GM21723 (cell line): ENCODE results near the gene LBX2.

ENCODE experiments used
- ATAC-seq: cut with Tn5 transposase; IDR thresholded peaks from one replicate; pipeline ENCODE4 v1.9.1; 2021; ENCODE audit warnings: mild to moderate bottlenecking, moderate library complexity; ENCODE audit not compliant: unreplicated experiment

The LBX2 gene, protein sequence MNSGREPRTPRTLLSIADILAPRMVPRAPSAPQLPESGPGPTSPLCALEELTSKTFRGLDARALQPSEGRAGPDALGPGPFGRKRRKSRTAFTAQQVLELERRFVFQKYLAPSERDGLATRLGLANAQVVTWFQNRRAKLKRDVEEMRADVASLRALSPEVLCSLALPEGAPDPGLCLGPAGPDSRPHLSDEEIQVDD

DNA sequence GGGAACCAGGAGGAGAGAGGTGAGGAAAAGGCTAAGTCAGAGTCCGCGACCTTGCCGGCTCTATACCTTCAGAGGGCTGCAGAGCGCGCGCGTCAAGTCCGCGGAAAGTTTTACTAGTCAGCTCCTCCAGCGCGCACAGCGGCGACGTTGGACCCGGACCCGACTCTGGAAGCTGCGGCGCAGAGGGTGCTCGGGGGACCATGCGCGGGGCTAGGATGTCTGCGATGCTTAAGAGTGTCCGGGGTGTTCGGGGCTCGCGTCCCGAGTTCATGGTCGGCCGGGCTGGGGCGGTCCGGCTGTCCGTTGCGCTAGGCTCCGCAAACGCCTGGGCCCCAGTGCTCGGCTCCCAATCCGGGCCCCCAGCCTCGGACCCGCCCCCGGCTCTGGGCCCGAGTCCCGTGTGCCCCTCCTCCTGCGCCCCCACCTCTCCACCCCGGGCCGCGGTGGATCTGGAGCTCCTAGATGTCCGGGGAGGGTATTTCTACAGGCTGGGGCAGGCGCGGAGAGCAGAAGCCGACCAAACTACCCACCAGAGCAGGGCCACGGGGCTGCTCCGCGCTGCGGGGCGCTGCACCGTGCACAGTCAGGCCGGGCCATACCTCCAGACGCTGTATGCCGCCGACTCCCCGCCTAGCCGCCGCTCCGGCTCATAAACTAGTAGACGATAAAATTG is at the start of gene LBX2:
LBX2 (minus strand) TSS at position 337 of the 673 bp plus-strand sequence; CDS start at position 271, 66 bp downstream.
- no peak for ATAC-seq

DNA sequence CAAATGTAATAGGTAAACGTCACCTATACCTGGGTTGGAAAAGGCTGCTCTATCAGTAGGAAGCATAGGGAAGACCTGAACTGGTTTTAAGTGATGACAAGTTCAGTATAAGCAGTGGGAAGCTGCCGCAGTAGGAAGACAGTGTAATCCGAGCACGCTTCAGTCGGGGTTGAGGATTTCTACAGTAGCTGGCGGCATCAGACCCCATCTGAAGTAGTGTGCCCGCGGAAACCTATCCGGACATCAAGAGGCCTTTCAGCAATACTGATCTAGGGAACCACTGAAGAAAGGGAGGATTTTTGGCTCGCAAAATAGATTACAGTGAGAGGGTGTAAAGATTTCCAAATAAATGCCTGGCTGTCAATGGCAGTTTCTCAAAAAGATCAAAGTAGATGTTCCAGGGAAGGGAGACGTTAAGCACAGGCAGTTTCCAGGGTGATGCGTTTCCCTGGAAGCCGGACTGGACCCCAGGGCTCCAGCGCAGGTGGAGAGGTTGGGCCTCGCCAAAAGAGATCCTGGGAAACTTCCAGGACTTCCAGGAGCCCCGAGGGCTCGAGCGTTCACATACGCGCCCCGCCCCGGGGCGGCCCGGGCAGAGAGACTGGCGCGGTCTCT is 49.0 kb upstream of the LBX2 start:
- ATAC-seq, result no peak

DNA sequence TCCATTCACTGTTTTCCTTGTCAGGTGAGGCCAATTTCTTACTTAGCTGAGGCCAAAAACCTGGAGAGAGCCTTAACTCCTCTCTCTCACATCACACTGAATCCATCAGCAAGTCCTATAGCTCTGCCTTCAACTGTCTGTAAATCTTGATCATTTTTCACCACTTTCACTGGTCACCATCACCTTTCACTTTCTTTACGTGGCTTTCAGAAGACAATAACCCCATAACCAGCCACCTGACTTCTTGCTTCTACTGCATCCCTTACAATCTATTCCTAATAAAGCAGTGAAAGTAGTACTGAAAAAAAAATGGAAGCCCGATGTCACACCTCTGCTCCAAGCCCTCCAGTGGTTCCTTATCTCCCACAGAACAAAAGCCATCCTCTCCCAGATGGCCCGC is 46.6 kb upstream of the LBX2 start:
- no peak for ATAC-seq

DNA sequence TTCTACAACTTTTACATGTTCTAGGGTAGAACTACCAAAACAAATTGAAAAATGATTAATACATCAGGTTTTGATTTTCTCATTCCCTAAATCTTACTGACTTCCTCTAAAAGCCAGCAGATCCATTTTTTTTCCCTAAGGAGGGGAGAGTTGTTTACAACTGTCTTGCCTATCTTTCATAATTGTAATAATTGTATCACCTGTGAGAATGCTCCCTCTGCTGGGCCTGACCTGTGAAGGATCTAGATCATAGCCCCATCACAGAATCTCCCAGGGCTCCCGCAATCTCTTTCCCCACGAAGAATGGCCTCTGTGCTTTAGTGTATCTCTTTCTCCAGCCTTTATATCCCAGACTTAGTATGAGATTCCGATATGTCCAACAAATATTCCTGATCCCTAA is 45.2 kb upstream of the LBX2 start:
- no peak for ATAC-seq

DNA sequence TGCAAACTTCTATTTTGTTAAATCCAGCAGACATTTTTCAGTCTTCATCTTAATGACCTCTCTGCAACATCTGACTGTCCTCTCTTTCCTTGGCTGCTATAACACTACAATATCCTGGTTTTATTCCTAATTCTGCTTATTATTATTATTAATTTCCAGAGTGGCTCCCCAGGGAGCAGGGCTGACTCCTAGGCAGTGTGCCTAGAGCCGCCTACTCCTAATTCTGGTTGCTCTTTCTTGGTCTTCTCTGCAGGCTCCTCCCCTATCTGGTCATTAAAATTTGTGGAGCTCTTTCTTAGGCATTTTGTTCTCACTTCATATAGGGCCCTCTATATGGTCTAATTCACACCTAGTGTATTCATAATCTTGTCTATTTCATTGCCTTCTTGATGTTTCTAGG is 43.6 kb upstream of the LBX2 start:
- ATAC-seq, result no peak

DNA sequence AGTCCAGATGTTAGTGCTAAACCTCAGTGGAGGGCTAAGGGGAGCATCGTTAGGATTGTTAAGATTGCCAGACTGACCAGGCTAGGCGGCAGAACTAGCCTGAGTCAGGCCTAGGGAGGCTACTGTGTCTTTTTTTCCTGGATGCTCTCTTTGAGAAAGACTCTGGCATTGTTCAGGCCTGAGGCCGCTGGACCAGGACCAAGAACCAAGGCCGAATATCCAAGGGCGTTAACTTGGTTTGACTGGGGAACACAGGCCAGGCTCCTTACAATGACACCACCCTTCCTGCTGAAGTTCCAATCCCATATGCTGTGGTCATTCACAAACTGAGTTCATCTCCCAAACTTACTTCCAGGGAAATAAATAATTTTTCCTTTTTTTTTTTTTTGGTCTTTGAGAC is 40.9 kb upstream of the LBX2 start:
- ATAC-seq, result no peak

DNA sequence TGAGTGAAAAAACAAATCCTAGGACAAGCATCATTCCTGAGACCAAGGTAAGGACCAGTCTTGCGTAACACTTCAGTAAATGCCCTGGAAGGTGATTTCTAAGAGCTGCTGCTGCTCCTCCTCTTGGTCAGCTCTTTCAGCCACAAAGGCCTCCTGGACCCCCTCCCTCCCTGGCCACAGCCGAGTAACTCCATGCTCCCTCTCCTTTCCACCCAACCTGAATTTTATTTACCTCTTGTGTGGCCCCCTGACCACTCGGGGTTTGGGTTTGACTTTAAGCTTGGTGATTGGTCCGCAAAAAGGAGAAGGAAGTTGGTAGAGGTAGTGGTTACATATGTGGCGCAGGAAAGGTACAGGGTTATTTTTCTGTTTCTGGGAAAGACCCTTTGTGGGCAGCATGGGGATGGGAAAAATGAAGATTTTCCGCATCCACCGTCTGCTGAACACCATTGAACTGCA is 39.5 kb upstream of the LBX2 start:
- no peak for ATAC-seq

DNA sequence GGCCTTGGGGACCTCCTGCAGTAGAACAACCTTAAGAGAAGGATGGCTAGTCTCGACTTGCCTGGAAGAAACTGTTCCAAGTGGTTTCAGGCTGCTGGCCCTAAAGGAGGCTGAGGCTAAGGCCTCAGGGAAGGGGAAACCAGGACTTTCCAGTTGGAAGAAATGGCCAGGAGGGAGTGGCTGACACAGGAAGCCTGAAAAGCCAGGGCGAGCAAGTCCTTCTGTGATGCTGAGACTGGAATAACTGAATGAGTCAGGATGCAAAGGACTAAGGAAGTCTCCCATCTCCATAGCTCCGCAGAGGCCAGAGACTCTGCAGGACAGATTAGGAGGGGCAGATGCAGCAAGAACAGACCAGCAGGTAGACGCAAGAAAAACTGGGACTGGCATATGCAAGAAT is 37.7 kb upstream of the LBX2 start:
- ATAC-seq, result no peak

DNA sequence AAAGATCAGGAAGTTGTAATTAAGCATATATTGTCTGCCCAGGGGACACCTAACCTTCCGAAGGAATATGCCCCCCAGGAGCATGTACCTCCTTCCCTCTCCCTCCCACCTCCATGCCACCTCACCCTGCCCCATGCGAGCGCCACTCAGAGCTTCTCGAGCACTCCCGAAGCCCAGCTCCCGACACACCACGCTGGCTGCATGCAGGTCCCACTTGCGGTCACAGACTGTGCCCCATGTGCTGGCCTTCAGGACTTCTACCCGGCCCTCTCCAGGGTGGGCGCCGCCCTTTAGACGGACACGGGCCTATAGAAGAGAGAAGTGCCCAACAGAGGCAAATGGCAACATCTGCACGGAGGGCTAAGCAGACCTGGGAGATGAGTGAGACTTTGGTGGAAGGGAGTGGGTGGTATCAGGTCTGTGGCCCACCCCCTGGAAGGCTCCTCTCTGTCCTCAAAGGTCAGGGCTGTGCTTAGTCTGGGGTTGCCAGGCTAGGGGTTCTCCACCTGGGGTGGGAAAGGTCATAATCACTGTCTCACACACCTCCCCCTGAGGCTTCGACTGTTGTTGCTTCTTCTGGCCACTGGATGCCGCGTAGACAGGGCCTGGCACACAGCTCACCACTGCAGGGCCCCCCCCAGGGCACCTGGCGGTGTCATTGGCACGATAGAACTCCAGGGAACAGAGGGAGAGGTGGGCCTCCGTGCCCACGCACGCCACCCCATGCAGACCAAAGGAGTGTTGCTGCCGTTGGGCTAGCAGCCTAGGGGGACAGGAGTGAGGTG is 37.0 kb upstream of the LBX2 start:
- no peak for ATAC-seq

DNA sequence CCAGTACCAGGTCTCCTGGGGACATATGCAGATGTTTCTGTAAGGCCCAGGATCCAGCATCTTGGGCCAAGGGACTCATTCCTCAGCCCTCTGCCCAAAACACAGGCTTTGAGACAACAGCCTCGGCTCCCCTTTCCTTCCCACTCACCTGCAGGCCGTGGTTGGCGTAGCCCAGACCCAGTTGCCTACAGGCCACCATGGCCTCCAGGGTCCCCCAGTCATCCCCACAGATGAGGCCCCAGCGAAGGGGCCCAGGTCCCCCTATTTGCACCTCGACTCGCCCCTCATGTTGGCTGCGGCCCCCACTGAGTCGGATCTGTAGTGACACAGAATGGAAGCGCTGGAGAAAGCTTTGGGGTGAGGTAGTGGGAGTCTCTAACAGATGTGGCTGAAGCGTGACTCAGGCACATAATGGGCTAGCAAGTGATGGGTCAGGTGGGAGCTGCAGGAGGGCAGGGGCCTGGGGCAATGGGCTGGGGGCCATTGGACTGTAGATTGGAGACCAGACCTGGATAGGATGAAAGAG is 36.1 kb upstream of the LBX2 start:
- ATAC-seq, result no peak

DNA sequence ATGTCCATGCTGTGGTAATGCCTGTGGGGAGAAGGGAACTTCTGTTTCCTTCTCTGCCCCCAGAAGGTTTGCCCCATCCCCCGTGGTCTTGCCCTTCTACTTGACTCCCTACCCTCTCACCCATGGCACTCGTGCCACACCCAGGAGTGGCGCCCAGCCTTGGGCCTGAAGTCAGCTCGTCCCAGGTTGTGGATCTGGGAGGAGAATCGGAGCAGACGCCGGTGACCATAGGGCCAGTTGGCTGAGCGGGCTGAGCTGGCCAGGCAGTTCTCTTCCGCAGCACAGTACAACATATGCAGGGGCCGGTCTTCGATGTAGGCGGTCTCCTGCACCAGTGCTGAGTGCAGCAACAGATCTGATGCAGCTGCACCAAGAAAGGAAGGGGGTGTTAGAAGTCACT is 35.0 kb upstream of the LBX2 start:
- ATAC-seq, result no peak

DNA sequence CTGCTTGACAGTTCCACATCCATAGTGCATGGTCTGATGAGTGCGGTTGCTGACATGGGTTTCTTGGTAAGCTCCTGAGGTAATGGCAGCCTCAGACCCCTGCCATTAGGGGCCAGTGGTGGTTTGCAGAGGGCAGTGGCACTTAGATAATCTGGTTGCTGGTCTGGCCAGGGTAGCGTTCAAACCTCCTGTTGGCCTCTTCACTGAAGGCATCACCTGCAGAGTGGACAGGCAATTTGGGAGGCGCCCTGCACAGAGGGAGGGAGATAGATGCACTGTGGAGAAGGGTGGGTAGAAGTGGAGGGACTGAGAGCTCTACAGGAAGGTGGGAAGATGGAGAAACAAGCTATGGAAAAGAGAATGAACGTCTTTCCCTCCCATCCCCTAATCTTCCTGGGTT is 34.1 kb upstream of the LBX2 start:
- no peak for ATAC-seq

DNA sequence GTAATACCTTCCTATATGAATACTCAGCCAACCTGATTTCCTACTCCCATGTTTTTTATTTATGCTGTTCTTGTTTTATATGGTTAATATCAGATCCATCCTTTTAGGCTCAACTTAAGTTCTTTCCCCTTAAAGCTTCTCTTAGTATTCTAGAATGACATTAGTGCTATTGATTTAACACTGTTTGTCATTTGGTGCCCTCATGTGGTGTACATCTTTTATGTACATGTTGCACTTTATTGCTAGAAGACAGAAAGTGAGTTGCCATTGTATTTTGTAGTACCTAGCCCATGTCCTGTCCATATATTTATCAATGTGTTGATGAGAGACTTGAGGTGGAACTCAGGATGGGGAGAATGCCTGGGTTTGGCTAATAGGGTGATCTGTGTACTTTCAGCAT is 32.8 kb upstream of the LBX2 start:
- no peak for ATAC-seq

DNA sequence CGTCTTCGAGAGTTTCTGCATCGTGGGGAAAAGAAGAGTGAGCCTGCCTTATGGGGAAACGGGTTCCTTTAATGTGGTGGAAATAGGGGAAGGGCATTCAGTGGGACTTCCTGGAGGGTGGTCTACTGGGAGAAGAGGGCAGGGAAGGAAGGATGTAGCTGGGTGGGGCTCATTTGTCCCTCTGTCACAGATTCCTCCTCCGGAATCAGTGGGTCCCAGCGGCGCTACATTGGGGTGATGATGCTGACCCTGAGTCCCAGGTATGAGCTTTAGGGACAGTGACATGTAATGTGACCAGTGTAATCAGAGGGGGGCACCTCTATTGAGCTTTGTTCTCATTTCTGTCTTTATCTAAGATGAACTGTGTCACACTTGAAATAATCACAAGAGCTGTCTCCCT is 32.3 kb upstream of the LBX2 start:
- ATAC-seq, result no peak

DNA sequence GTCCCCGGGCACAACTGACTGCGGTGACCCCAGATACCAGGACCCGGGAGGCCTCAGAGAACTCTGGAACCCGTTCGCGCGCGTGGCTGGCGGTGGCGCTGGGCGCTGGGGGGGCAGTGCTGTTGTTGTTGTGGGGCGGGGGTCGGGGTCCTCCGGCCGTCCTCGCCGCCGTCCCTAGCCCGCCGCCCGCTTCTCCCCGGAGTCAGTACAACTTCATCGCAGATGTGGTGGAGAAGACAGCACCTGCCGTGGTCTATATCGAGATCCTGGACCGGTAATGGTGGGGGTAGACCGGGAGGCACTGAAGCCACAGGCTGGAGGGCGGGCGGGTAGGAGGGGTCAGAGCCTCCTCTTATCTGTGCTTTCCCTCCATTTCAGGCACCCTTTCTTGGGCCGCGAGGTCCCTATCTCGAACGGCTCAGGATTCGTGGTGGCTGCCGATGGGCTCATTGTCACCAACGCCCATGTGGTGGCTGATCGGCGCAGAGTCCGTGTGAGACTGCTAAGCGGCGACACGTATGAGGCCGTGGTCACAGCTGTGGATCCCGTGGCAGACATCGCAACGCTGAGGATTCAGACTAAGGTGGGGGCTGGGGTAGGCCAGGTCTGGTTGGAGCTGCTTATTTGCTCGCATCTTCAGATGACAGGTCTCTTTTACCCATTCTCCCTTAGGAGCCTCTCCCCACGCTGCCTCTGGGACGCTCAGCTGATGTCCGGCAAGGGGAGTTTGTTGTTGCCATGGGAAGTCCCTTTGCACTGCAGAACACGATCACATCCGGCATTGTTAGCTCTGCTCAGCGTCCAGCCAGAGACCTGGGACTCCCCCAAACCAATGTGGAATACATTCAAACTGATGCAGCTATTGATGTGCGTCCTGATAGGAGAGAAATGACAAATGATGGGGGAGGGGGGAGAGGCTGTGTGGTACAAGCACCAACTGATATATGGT is 31.1 kb upstream of the LBX2 start:
- peak; percentile 29 for ATAC-seq

DNA sequence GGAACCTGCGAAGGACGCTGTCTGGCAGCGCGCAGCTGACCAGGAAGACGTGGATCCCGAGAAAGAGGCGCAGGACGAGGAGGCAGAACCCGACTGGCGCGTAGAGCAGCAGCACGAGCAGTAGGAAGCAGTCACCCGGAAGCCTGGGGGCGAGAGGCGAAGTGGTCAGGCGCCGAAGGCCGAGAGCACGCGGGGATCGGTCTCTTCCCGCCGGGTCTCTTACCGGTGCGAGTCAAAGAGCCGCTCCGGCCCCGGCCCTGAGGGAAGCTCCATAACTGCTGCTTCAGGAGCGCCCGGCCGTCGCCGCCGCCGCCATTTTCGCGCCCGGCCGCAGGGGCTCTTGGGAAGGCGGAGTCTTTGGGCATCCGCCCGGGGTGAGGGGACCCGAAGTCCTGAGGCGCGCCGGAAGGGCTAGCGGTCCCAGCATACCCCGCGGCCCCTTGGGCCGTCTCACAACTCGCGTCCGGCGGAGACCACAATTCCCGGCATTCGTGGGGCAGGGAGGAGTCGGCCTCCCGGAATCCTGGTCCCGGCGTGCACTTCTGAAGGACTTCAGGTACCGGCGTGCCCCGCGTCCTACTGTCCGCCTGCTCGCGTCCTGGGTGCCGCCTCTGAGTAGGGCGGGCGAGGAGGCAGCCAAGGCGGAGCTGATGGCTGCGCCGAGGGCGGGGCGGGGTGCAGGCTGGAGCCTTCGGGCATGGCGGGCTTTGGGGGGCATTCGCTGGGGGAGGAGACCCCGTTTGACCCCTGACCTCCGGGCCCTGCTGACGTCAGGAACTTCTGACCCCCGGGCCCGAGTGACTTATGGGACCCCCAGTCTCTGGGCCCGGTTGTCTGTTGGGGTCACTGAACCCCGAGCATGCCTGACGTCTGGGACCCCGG is 30.2 kb upstream of the LBX2 start, which contains the start of the genes AUP1 and HTRA2:
AUP1 (minus strand) TSS at position 350 of the 882 bp plus-strand sequence; CDS start at position 273, 77 bp downstream.
HTRA2 (plus strand) TSS at position 577 of the 882 bp plus-strand sequence; CDS start at position 651, 74 bp downstream.
- peak; percentile 81 for ATAC-seq

DNA sequence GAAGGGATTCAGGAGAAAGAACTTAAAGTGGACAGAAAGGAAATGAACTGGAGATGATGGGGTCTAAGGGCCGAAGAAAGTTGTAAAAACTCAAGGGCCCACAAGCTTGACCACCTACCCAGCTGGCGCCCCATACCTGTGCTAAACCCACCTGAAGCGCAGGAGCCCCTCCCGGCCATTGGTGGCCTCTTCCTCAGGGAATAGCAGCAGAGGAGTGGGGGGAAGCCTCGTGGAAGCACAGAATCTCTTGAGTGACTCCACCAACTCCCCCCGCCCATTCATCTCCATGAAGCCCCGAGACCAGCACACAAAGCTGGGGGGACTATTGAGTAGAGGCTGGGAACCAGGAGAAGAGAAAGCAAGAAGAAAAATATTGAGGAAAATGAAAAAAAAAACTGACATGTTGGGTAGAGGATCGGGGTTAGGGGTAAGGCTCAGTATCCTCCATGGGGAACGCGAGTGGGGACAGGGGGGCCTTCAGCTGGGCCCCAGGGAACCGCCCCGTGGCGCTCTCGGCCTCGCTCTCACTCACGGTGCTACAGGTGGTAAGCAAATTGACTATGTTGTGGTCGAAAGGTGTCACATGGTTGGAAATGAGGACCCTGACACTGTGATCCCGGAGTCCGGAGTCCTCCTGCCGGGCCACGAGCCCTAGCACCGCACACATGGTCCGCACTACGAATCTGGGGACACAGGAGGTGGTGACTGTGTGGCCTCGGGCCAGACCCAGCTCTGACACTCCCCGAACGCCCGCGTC is 29.4 kb upstream of the LBX2 start:
- peak; percentile 11 for ATAC-seq

DNA sequence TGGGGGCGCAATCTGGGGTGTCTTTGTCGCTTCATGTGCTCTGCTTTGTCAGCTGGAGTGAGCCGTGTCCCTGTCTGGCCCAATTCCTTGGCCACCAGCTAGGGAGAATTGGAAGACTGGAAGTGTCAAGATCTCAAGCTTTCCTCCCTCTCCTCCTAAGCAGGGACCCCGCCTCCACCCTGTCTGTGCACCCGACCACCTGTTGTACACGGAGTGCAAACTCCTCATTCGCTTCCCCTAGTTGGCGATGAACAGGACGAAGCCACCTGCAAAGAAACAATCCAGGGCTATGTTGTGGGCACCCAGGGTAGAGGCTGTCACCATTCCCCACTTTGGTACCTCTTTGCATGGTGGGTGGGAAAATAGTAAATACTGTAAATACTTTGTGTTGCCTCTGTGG is 28.3 kb upstream of the LBX2 start:
- no peak for ATAC-seq
